GM12878 (cell line): ENCODE data around the gene DOCK1. TPM values are rescaled to one million over a fixed set of nuclear protein-coding genes. Genes with fewer than 3 reads are reported as not detected.

Source experiments
- ATAC-seq: fragments of 200-7000 bp; cut with Tn5 transposase; 3 replicates; pipeline ENCODE4 v1.9.1; 2020; ENCODE audit warnings: mild to moderate bottlenecking, moderate library complexity
- BruUV-seq: library from RNA; stranded (reverse); fragments of 400-500 nt; replicated peaks from 2 replicates; lab custom pipeline; 2021; lab: Mats Ljungman, UMichigan
- CTCF ChIA-PET: fragments of 300-600 bp; sonication (Branson Sonifier 250); formaldehyde crosslinking; extraction: SDS; loops from one replicate; lab custom pipeline; 2021; ENCODE audit warnings: inconsistent platforms; lab: Yijun Ruan, JAX
- POLR2A ChIA-PET: fragments of 350-600 bp; formaldehyde crosslinking; extraction: SDS; loops from one replicate; lab custom pipeline; 2021; ENCODE audit warnings: inconsistent platforms; lab: Charles Lee
- RAD21 ChIA-PET: fragments of 300-600 bp; sonication (Branson Sonifier 250); formaldehyde crosslinking; loops from one replicate; lab custom pipeline; 2023; ENCODE audit warnings: antibody characterized with exemption; ENCODE audit not compliant: unreplicated experiment; lab: Charles Lee
- SMC1A ChIA-PET: fragments of 300-600 bp; sonication (Branson Sonifier 250); formaldehyde crosslinking; loops from one replicate; lab custom pipeline; 2023; ENCODE audit not compliant: unreplicated experiment, uncharacterized antibody; lab: Charles Lee
- DNase-seq: peaks from one replicate; pipeline ENCODE4 v3.0.0-alpha.2; 2011; ENCODE audit warnings: low read depth, low spot score
- FAIRE-seq: peaks from 3 replicates; lab custom pipeline; 2011; peaks lifted over from hg19 to GRCh38; lab: Jason Lieb, UNC
- H2AFZ ChIP-seq: 2 replicates; pipeline ENCODE4 v1.6.0; 2011; ENCODE audit warnings: low read depth, low read length, control low read depth; ENCODE audit not compliant: control insufficient read depth
- H3K27ac ChIP-seq: 2 replicates; pipeline ENCODE4 v1.5.1; 2011; ENCODE audit warnings: control low read depth; ENCODE audit not compliant: control insufficient read depth, insufficient read depth
- H3K27me3 ChIP-seq, 2 experiments: replicated peaks in 1 of 2; 2 replicates each; pipeline versions ENCODE4 v1.6.0 to v1.6.1; 2011; ENCODE audit warnings: low read length in 1 of 2; ENCODE audit not compliant: control insufficient read depth in 2 of 2, insufficient read depth in 2 of 2
- H3K36me3 ChIP-seq, 2 experiments: 2 replicates each; pipeline ENCODE4 v1.5.1; 2011; ENCODE audit warnings: low read length in 1 of 2; ENCODE audit not compliant: control insufficient read depth in 2 of 2, insufficient read depth in 2 of 2
- H3K4me1 ChIP-seq: 2 replicates; pipeline ENCODE4 v1.6.1; 2011; ENCODE audit warnings: mild to moderate bottlenecking, low read length, moderate library complexity, mixed read lengths; ENCODE audit not compliant: control insufficient read depth, insufficient read depth
- H3K4me2 ChIP-seq: 2 replicates; pipeline ENCODE4 v1.6.0; 2011; ENCODE audit warnings: control low read depth; ENCODE audit not compliant: control insufficient read depth, insufficient read depth
- H3K4me3 ChIP-seq: fragments of 200-600 bp; sonication (generic); 2 replicates; pipeline ENCODE4 v1.5.1; 2016
- H3K79me2 ChIP-seq: 2 replicates; pipeline ENCODE4 v1.6.0; 2011; ENCODE audit warnings: low read length; ENCODE audit not compliant: control insufficient read depth, insufficient read depth
- H3K9ac ChIP-seq: 2 replicates; pipeline ENCODE4 v1.8.0; 2011; ENCODE audit warnings: low read length, control low read depth, mixed read lengths; ENCODE audit not compliant: control insufficient read depth, insufficient read depth
- H3K9me3 ChIP-seq: replicated peaks from 3 replicates; pipeline ENCODE4 v1.5.1; 2011; ENCODE audit warnings: mild to moderate bottlenecking, low read length; ENCODE audit not compliant: control insufficient read depth, insufficient read depth
- H4K20me1 ChIP-seq: 2 replicates; pipeline ENCODE4 v1.6.0; 2011; ENCODE audit not compliant: control insufficient read depth, insufficient read depth
- BRCA1 ChIP-seq: IDR thresholded peaks from 2 replicates; pipeline ENCODE4 v1.6.1; 2011; ENCODE audit warnings: low read depth, low read length, improper control_type of control experiment
- IKZF2 ChIP-seq, 2 experiments: fragments of 450-650 bp; IDR thresholded peaks; 2 replicates each; pipeline ENCODE4 v1.6.1; 2017; ENCODE audit warnings: mild to moderate bottlenecking in 2 of 2, moderate library complexity in 2 of 2
- MXI1 ChIP-seq: fragments of 150-350 bp; IDR thresholded peaks from 2 replicates; pipeline ENCODE4 v1.6.1; 2011; ENCODE audit warnings: low read depth, mild to moderate bottlenecking, inconsistent platforms, low read length, improper control_type of control experiment
- NRF1 ChIP-seq: conservative IDR thresholded peaks from 2 replicates; pipeline ENCODE4 v1.6.1; 2011; ENCODE audit warnings: mild to moderate bottlenecking, low read depth, low read length, improper control_type of control experiment
- ZNF24 ChIP-seq: fragments of 450-650 bp; IDR thresholded peaks from 2 replicates; pipeline ENCODE4 v1.6.1; 2017; ENCODE audit warnings: antibody characterized with exemption, mild to moderate bottlenecking
- WGBS: methylation state at CpG from one replicate; pipeline ENCODE4 v1.1.6; 2016; ENCODE audit warnings: low lambda C conversion rate; ENCODE audit not compliant: insufficient replicate concordance, insufficient coverage; ENCODE audit errors: missing lambda C conversion rate; 5-methylcytosine and 5-hydroxymethylcytosine counted together
- in situ Hi-C: fragments of 300-500 bp; cut with MboI; formaldehyde crosslinking; loops from 9 replicates; pipeline ENCODE4 v1.14.3; 2018; ENCODE audit warnings: mixed read lengths
- intact Hi-C: fragments of 100-400 bp; cut with micrococcal nuclease; formaldehyde crosslinking; loops from one replicate; pipeline ENCODE4 v1.14.2; 2022; ENCODE audit not compliant: unreplicated experiment
- polyA plus RNA-seq, 11 experiments: library from polyadenylated mRNA; depleted of rRNA in 4 of 11; unstranded in 6 of 11; stranded (reverse) in 5 of 11; fragments of >200 nt; fragmentation: Nextera tagmentation in 4 of 11; fragmentation: Illumina TruSeq in 1 of 11; extraction: Ambion mirVana in 4 of 11; extraction: Trizol in 1 of 11; gene quantifications; 1 replicate in 1 of 11; 2 replicates in 10 of 11; pipeline versions ENCODE4 v1.2.1 to v1.2.3, GENCODE V29; 2011 to 2016; ENCODE audit warnings: inconsistent platforms in 2 of 11, missing spikeins in 2 of 11, low read depth in 1 of 11
- total RNA-seq, 4 experiments: library from RNA; depleted of rRNA in 3 of 4; stranded (reverse); fragments of >200 nt in 3 of 4; fragmentation: Illumina TruSeq in 1 of 4; extraction: Trizol in 1 of 4; gene quantifications; 2 replicates each; pipeline versions ENCODE4 v1.2.1 to v1.2.3, GENCODE V29; 2013 to 2021
- TF ChIP-seq, protein P1 (sequence below): fragments of 450-650 bp; IDR thresholded peaks from 2 replicates; pipeline ENCODE4 v1.6.1; 2018; ENCODE audit warnings: borderline replicate concordance, mild to moderate bottlenecking; ENCODE audit not compliant: partially characterized antibody

The DOCK1 gene
- total and polyA plus RNA-seq, 10 of the 15 experiments (the other 5 are each of a cell fraction or from before 2014, with no cell fraction given) = 0.05 to 0.18 TPM; not detected in 8

DNA sequence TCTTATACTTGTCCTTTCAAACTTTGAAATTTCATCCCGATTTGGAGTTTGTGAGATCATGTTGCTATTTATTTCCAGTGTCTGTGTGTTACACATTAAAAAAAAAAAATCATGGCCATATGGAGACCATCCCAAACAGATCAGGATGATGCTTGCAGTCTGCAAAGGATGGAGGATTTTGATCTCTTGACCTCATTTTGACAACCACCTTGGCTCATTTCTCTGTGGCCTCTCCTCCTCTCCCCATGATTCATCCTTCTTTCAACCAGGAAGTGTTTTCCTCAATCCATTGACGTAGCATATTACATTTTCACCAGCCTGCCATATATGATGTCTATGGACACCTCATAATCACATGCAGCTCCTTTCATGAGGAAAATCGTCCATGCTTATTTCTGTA, 360.1 kb downstream of the DOCK1 start (continued):
- no peak for TF ChIP-seq IKZF2 (IDR thresholded peaks at IDR 0.05)

DNA sequence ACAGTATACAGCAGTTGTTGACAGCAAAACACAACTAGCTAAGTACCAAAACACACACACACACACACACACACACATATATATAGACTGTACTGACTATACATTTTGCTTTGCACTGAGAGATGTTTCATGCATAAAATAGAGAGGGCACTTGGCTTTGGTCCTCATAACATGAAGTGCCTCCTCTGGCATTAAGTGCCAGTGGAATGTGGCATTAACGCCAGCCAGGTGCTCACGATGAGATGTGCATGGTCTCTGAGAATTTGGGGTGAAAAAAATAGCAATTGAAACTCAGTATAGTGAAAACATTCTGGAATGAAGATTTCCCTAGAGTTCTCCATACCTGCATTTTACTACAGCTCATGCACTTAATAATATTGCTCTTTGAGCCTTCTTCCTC, 361.2 kb downstream of the DOCK1 start:
- TF ChIP-seq, protein P1, sequence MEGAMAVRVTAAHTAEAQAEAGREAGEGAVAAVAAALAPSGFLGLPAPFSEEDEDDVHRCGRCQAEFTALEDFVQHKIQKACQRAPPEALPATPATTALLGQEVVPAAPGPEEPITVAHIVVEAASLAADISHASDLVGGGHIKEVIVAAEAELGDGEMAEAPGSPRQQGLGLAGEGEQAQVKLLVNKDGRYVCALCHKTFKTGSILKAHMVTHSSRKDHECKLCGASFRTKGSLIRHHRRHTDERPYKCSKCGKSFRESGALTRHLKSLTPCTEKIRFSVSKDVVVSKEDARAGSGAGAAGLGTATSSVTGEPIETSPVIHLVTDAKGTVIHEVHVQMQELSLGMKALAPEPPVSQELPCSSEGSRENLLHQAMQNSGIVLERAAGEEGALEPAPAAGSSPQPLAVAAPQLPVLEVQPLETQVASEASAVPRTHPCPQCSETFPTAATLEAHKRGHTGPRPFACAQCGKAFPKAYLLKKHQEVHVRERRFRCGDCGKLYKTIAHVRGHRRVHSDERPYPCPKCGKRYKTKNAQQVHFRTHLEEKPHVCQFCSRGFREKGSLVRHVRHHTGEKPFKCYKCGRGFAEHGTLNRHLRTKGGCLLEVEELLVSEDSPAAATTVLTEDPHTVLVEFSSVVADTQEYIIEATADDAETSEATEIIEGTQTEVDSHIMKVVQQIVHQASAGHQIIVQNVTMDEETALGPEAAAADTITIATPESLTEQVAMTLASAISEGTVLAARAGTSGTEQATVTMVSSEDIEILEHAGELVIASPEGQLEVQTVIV = no peak
- TF ChIP-seq ZNF24 (no peak), MXI1 (no peak), BRCA1 (no peak), NRF1 (no peak)
- intact Hi-C loops = no loop called here
- no peaks in the 10 kb centered on the region for H3K79me2 ChIP-seq
- SMC1A ChIA-PET = no interaction called here
- in situ Hi-C loops = no loop called here
- WGBS = 17% methylated on average over 2 of the region's 2 CpGs
- no peak for FAIRE-seq
- no peaks in the 10 kb centered on the region; the same call in 2 of the 3 replicates for H3K9me3 ChIP-seq
- RAD21 ChIA-PET = no interaction called here
- no peak overlapping the region for H2AFZ ChIP-seq
- POLR2A ChIA-PET = no interaction called here
- H3K4me1 ChIP-seq = no peaks in the 10 kb centered on the region
- no peaks in the 10 kb centered on the region for H3K36me3 ChIP-seq
- H3K4me2 ChIP-seq = no peak overlapping the region
- no peak overlapping the region for H3K27ac ChIP-seq
- no peaks in the 10 kb centered on the region for H3K27me3 ChIP-seq
- DNase-seq = no peak
- H4K20me1 ChIP-seq = no peaks in the 10 kb centered on the region
- CTCF ChIA-PET = no interaction called here
- H3K4me3 ChIP-seq = no peak overlapping the region
- no TSS peak for BruUV-seq
- no peak overlapping the region for H3K9ac ChIP-seq
- ATAC-seq = no peak
